RWPE1 (cell line): Measurements from ENCODE around the gene PHYHD1.

ENCODE experiments used
- CTCF ChIA-PET: fragments of 350-600 bp; sonication (Branson Sonifier 250); formaldehyde crosslinking; extraction: SDS; loops from one replicate; lab custom pipeline; 2021; lab: Yijun Ruan, JAX
- POLR2A ChIA-PET: fragments of 400-600 bp; formaldehyde crosslinking; extraction: SDS; loops from one replicate; lab custom pipeline; 2020; ENCODE audit warnings: antibody characterized with exemption; ENCODE audit not compliant: low non-redundant PET; lab: Yijun Ruan, JAX
- DNase-seq: peaks from one replicate; pipeline ENCODE4 v3.0.0; 2012; ENCODE audit warnings: low spot score
- H3K27ac ChIP-seq: fragments of 450-650 bp; 2 replicates; pipeline ENCODE4 v1.5.1; 2017
- TF ChIP-seq, protein P1 (sequence below): fragments of 450-650 bp; conservative IDR thresholded peaks from 2 replicates; pipeline ENCODE4 v1.5.1; 2017; ENCODE audit warnings: low read depth, mild to moderate bottlenecking

The PHYHD1 gene

DNA sequence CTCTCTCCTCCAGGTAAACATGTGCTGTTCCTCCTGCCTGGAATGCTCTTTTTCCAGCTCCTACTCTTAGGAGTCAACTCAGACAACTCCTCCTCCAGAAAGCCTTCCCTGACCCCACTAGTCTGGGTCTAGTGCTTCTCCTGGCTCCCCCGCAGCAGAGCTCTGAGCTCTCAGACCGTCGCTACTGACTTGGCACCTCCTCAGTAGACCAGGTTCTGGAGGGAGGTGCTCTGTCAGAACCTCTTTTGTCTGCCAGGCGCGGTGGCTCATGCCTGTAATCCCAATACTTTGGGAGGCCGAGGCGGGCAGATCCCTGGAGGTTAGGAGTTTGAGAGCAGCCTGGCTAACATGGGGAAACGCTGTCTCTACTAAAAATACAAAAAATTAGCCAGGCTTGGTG lies 35.4 kb upstream of the PHYHD1 start:
- ChIA-PET CTCF (interaction anchor here (0.6 to 1.0 kb wide), 2 partner anchors 20 to 878 kb away, joined by 3 read pairs; no protein-coding TSS in a partner anchor), POLR2A (no interaction called here)
- H3K27ac ChIP-seq: peak overlapping the region; percentile 100
- TF ChIP-seq, protein P1, sequence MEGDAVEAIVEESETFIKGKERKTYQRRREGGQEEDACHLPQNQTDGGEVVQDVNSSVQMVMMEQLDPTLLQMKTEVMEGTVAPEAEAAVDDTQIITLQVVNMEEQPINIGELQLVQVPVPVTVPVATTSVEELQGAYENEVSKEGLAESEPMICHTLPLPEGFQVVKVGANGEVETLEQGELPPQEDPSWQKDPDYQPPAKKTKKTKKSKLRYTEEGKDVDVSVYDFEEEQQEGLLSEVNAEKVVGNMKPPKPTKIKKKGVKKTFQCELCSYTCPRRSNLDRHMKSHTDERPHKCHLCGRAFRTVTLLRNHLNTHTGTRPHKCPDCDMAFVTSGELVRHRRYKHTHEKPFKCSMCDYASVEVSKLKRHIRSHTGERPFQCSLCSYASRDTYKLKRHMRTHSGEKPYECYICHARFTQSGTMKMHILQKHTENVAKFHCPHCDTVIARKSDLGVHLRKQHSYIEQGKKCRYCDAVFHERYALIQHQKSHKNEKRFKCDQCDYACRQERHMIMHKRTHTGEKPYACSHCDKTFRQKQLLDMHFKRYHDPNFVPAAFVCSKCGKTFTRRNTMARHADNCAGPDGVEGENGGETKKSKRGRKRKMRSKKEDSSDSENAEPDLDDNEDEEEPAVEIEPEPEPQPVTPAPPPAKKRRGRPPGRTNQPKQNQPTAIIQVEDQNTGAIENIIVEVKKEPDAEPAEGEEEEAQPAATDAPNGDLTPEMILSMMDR: no peak
- no peak for DNase-seq

DNA sequence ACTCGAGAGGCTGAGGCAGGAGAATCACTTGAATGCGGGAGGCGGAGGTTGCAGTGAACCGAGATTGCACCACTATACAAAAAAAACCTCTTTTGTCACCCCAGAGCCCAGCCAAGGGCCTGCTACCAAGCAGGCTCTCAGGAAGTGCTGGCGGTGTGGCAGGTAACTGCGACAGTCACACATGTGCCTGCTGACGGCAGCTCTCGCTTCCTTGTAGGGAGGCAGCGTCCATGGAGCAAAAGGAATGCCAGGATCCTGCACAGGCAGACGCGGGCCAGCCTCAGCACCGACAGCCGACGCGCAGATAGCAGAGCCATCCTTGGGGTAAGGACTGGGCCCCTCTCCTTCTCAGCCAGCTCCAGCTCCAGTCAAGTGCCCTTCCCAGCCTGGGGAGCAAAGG lies 35.0 kb upstream of the PHYHD1 start:
- no peak for DNase-seq
- ChIA-PET POLR2A (no interaction called here), CTCF (no interaction called here)
- TF ChIP-seq, protein P1: no peak
- peak overlapping the region; percentile 100 for H3K27ac ChIP-seq

DNA sequence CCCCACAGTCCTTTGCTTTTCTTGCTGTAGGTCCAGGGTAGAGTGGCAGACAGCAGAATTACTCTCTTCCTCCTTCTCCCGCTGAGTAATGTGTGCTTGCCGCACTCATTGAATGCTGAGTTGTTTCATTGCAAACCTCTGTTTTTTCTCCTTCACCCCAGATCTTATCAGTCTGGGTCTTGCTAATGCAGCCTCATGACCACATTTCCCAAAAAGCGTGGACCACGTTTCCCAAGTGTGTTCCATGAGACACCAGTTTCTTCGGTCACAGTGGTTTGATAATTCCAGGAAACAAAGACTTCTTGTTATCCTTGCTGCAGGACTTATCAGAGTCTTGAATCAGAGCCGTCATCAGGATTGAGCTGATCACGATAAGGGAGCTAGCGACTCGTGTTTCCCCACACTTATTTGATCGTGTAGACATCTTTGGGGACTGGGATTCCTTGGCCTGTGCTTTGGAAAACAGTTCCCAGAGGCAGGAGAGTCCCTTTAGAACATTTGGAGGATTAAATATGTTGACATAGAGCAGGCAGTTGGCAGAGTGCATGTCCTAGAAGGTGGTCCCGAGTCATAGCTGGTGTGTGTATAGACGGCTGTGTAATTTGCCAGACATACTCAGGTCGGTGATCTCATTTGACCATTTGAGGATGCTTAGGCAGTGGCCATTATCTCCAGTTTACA lies 34.4 kb upstream of the PHYHD1 start:
- POLR2A ChIA-PET: interaction anchor here (0.6 kb wide), 1 partner anchor 38 kb away, joined by 7 read pairs; no protein-coding TSS in a partner anchor
- TF ChIP-seq, protein P1: no peak
- H3K27ac ChIP-seq: peak overlapping the region; percentile 100
- CTCF ChIA-PET: interaction anchor here (0.7 kb wide), 1 partner anchor 24 kb away, joined by 3 read pairs; no protein-coding TSS in a partner anchor
- DNase-seq: no peak

DNA sequence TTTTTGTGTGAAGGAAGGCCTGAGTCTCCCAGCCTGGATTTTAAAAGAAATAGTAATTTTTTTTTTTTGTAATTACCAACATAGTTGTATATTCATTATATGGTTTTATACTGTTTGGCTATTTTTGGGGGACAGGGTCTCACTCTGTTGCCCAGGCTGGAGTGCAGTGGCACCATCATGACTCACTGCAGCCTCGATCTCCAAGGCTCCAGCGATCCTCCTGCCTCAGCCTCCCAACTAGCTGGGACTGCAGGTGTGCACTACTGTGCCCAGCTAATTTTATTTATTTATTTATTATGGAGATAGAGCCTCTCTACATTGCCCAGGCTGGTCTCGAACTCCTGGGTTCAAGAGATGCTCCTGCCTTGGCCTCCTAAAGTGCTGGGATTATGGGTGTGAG lies 33.7 kb upstream of the PHYHD1 start:
- ChIA-PET CTCF (interaction anchor here (0.7 kb wide), 1 partner anchor 25 kb away, joined by 3 read pairs; no protein-coding TSS in a partner anchor), POLR2A (no interaction called here)
- DNase-seq: no peak
- TF ChIP-seq, protein P1: no peak
- peak overlapping the region; percentile 100 for H3K27ac ChIP-seq

DNA sequence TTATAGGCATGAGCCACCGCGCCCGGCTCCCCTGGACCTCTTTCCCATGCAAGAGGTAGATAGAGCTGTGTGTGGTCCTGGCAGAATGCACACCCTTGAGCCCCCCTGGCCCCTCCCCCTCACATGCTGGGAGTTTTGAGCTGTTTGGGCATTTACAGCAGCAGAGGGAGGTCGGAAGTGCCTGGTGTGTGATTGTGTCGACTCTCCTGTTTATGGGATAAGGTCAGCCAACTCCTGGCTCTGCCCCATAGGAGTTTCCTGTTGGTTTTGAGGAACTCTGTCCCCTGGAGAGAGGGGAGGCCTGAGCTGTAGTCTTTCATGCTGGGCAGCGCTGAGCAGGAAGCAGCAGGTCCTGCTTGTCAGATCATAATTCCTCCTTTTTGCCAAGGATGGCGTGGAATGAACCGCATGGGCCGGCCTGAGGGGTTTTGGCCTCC lies 32.9 kb upstream of the PHYHD1 start:
- peak overlapping the region; percentile 100 for H3K27ac ChIP-seq
- no peak for DNase-seq
- POLR2A ChIA-PET: no interaction called here
- TF ChIP-seq, protein P1: no peak
- CTCF ChIA-PET: interaction anchor here (0.7 kb wide), 1 partner anchor 231 kb away, joined by 3 read pairs; the partner anchor contains the start of gene DYNC2I2

DNA sequence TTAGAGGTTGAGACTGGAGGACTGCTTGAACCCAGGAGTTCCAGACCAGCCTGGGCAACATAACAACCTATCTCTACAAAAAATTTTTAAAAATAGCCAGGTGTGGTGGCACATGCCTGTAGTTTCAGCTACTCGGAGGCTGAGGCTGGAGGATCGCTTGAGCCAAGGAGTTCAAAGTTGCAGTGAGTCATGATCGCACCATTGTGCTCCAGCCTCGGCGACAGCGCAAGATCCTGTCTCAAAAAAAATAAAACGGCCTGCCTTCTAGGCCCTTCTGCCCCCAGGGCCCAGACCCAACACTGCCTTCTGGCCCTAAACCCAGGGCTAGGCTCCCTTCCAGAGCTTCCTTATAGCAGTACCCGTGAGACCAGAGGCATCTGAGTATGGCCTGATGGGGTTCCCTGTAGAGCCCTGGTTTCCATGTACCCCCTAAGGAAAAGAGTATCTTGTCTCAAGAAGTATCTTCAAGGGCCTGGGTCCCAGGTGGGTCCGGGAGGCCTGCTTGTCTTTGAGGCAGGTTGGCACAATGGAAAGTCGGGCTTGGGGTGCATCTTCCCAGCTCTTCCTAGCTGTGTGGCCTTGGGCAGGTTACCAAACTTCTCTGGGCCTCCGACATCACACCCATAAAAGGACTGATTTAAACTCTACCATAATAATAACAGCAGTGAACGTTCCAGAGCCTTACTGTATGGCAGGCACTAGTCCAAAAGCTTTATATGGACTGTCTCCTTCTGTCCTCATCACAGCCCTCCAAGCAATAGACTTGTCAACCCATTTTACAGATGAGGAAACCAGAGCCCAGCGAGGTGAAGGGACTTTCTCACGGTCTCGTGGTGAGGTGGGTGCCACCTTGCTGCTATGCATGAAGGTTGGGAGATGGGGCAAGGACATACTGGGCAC lies 29.2 kb upstream of the PHYHD1 start:
- ChIA-PET POLR2A (interaction anchor here (0.5 to 1.0 kb wide), 3 partner anchors 9 to 45 kb away, joined by 3 to 5 read pairs (median 4); no protein-coding TSS in a partner anchor), CTCF (interaction anchor here (0.6 to 1.7 kb wide), 7 partner anchors 13 to 73 kb away, joined by 3 to 6 read pairs (median 3); partner anchors contain the start of gene ENDOG)
- H3K27ac ChIP-seq: peak overlapping the region; percentile 100
- TF ChIP-seq, protein P1: no peak
- DNase-seq: no peak
